NCI-H1694 (cell line): ENCODE measurements around the gene MTA3.
"Not testable (repeated sequence)": the region's sequence is repeated elsewhere in the genome, so short reads cannot be mapped to it uniquely, and the experiment has no call there.

ENCODE experiments used
- DNase-seq: peaks from one replicate; lab custom pipeline; 2025; lab: John Stamatoyannopoulos, UW

Gene MTA3

DNA sequence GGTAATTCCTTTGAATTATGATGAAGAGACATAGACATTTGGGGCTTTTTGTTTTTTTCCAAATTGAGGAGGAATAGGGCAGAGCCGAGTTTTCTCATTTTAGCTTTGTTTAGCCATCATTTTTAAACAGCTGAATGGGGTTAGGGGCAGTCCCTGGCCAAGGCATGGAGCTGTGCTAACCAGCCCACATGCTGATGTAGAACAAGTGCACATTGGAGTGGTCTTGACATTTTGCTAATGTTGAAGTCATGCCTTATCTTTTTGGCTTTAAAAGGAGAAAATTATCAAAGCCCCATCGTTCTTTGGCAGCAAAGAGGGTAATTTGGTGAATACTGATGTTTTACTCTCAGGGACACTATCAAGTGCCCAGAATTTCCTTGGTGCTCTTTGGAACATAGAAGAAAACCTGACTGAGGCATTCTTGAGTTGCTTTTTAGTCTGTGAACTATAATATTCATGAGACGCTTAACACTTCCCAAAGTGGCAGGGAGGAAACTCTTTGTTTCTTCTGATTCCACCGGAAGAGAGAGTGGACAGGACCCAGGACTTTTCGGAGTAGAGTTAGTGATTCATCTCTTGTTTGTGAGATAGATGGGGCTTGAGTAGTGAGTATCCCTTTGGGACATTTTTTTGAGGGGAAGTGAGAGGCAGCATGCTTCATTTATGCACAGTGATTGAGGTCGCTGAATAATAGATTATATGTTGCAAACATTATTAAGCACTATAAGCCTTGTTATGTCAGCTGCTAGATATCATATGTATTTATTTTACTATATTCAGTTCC lies 45.0 kb downstream of the MTA3 start:
- no peak for DNase-seq

DNA sequence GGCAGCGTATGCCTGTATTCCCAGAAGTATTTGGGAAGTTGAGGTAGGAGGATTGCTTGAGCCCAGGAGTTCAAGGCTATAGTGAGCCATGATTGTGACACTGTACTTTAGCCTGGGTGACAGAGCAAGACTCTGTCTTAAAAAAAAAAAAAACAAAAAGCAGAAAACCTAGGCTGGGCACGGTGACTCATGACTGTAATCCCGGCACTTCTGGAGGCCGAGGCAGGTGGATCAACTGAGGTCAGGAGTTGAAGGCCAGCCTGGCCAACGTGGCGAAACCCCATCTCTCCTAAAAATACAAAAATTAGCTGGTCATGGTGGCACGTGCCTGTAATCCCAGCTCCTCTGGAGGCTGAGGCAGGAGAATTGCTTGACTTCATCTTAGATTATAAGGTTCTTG lies 46.4 kb downstream of the MTA3 start:
- no peak for DNase-seq

DNA sequence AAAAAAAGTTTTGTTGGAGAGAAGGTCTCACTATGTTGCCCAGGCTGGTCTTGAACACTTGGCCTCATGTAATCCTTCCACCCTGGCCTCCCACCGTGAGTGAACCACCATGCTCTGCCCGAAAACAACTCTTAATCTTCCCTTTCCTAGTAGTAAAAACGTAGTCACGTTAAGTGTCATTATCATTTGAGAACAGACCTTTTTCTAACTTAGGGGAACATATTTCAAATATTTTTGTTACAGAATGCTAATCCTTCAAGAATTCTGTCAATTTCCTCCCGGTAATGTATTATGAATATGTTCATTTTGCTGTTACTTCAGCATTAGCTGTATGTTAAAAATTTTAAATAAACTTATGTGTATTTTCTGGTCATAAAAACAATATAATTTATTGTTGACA lies 49.7 kb downstream of the MTA3 start:
- DNase-seq = no peak

DNA sequence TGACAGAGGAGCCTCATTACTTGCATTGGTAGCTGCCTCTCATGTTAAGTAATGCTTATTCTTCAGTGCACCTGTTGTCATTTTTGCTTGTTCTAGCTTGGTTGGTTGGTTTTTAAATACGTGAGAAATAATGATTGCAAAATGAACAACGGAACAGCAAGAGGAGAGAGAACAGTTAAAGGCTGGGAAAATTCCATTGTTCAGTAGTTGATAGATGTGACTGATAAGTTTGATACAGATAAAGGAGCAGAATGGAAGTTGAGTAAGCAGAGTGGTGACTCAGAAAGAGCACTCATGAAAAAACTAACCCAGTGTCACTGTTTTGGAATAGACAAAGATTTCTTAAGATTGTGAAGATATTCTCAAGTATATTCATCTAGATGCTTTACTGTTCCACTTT lies 50.5 kb downstream of the MTA3 start:
- no peak for DNase-seq

DNA sequence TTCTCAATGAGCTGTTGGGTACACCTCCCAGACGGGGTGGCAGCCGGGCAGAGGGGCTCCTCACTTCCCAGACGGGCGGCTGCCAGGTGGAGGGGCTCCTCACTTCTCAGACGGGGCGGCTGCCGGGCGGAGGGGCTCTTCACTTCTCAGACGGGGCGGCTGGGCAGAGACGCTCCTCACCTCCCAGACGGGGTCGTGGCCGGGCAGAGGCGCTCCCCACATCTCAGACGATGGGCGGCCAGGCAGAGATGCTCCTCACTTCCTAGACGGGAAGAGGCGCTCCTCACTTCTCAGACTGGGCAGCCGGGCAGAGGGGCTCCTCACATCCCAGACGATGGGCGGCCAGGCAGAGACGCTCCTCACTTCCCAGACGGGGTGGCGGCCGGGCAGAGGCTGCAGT lies 53.2 kb downstream of the MTA3 start:
- not testable (repeated sequence) for DNase-seq

DNA sequence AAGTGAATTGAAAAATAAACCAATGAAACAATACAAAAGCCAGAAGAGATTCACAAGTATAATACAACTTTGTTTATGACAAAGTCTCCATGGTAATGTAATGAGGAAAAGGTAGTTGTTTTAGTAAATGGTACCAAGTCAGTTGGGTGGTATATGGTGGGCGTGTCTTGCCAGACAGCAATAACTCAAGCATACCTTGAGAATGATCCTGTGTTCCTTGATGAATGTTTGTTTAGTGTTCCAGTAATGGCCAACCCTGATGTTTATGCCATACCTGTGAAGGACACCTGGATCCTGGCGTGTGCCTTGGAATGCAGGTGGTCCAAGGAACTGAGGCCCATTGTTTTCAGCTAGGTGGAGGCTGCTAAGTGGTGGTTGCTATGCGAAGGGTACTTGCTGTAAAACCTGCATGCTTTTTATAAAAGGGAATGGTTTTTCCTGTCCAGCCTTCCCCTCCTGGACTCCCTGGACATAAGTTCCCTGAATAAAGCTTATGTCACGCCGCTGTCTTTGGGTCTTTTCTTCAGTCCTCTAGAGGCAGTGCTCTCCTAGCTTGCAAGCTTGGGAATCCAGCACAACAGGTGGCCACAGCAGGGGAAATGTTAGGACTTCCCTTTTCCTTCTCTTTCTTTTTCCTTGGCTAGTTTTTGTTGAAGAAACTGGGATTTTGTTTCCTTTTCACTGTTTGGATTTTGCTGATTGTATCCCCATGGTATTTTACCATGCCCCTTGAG lies 54.7 kb downstream of the MTA3 start:
- no peak for DNase-seq

DNA sequence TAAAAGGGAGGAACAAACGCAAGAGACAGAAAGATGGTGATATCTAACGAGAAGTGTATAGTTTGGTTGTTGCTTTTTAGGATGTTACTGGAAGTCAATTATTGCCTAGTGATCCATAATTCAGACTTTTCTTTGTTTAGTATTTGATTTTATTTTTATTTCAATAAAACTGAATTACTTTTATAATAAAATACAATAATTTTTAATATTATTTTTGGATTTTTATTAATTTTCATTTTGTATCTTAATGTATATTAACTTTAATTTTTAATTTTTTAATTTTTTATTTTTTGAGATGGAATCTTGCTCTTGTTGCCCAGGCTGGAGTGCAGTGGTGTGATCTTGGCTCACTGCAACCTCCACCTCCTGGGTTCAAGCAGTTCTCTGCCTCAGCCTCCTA lies 55.6 kb downstream of the MTA3 start:
- DNase-seq = no peak

DNA sequence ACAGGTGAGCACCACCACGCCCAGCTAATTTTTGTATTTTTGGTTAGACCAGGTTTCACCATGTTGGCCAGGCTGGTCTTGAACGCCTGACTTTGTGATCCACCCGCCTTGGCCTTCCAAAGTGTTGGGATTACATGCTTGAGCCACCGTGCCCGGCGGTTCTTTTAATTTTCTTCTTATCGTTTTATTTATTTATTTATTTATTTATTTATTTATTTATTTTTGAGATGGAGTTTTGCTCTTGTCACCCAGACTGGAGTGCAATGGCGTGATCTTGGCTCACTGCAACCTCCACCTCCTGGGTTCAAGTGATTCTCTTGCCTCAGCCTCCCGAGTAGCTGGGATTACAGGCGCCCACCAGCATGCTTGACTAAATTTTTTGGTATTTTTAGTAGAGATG lies 59.6 kb downstream of the MTA3 start:
- not testable (repeated sequence) for DNase-seq

DNA sequence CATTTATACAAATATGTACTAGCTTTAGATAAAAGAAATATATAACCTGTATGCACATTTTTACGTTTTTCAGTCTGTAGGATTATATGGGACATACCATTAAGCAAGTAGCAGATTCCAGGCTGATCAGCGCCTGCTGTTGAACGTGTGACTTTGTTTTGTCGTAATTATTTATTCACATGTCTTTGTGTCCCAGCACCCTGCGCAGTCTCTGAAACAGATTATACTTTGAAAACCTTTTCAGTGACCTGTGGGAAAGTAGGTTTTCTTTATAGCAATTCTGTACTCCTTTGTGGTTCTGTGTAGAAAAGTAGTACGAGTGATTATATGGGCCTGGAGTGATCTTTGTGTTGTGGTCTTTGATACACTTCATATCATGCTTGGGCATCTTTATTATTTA lies 68.5 kb downstream of the MTA3 start:
- DNase-seq = no peak

DNA sequence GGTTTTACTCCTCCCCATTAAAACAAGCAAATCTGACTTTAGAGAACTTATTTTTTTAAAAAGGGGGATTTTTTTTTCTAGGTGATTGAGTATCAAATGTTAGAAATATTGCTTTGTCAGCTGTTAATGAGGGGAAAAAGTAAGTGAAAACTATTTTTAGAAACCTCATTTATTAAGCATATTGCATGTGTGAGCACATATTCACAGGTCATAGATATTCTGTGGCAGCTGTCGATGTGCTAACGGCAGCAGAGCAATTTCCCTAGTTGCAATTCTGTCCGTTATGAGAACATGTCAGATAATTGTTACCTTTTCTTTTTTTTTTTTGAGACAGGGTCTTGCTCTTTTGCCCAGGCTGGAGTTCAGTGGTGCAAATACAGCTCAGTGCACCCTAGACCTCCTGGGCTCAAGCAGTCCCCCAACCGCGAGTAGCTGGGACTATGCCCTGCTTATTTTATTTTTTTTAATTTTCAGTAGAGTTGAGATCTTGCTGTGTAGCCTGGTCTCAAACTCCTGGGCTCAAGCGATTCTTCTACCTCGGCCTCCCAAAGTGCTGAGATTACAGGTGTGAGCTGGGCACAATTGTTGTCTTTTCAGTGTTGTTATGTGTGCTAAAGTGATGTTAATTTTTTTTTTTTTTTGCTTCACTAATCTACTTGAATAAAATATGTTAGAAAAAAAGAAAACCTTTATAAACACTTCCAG lies 69.8 kb downstream of the MTA3 start:
- DNase-seq = peak; percentile 23

DNA sequence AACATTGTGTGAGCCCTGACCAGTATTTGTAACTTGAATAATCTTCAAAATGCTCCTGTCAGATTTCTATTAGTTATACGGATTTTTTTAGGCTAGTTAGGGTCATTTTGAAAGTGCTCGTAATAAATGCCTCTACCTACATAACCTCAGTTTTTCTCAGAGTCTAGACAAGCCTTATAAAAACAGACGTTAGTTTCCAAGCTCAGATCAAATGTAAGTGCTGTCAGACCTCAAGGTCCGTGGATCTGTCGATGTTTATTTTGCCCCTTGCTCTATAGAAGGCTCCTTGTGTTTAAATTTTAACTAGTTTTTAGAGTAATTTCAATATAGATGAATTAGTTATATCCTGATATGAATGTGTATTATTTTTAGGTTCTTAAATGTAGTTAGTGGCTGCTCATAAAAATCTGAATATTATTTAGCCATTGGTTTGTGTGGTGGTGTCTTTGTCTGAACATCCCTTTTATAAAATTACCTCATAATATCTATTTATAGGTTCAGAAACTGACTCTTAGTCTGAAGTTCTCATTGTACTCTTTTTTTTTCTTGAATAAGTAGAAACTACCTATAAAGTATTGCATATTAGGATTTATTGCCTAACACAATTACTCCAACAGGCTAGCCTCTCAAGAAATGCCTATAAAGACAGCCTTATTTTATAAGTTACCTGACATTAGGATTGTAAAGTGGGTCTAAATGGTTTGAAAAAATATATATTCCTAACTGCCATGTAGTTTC lies 71.1 kb downstream of the MTA3 start:
- no peak for DNase-seq

DNA sequence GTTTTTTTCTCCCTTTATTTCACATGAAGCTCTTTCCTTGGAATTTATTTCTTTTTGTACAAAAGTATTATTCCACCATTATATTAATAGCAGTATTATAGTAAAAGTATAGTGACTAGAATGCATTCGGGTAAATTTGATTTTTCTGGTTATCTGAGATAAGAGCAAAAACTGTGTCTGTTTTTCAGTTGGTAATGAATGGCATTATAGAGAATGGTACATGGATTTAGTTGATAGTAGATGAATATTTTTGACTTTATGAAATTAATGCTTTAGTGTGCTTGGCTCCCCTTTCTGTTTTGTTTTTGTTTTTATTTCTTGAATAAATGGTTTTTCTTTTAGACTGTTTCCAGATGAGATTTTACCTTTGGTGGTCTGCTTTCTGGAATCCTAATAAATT lies 71.8 kb downstream of the MTA3 start:
- DNase-seq = no peak

DNA sequence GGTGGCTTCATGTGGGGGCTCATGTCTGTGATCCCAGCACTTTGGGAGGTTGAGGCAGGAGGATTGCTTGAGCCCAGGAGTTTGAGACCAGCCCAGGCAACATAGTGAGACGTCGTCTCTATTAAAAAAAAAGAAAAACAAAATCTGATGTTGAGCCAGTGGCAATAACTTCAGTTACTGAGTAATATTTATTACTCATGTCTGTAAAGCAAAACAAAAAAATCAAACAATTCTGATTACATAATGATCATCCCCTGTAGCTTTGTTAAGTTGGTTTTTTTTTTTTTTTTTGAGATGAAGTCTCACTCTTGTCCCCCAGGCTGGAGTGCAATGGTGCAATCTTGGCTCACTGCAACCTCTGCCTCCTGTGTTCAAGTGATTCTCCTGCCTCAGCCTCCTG lies 73.9 kb downstream of the MTA3 start:
- not testable (repeated sequence) for DNase-seq

DNA sequence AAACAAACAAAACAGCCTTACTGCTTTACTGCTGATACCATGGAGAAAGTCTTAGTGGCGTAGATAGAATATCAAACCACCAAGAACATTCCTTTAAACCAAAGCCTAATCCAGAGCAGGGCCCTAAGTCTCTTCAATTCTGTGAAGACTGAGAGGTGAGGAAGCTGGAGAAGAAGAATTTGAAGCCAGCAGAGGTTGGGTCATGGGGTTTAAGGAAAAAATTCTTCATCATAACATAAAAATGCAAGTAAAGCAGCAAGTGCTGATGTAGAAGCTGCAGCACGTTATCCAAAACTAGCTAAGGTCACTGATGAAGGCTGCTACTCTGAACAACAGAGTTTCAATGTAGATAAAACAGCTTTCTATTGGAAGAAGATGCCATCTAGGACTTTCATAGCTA lies 77.1 kb downstream of the MTA3 start:
- DNase-seq = no peak

DNA sequence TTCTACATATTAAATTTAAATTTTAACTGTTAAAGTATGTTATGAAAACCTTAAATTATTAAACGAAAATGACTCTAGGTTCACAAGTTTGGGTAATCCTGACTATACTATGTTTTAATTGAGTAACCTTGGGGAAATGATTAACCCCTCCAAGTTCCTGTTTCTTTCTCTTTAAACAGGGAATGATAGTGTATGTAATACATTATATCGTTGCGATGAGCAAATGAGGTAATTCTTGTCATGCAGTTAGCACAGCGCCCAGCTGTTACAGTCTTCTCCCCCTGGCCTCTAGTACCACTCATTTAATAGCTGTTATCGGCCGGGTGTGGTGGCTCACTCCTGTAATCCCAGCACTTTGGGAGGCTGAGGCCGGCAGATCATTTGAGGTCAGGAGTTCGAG lies 80.4 kb downstream of the MTA3 start:
- no peak for DNase-seq

DNA sequence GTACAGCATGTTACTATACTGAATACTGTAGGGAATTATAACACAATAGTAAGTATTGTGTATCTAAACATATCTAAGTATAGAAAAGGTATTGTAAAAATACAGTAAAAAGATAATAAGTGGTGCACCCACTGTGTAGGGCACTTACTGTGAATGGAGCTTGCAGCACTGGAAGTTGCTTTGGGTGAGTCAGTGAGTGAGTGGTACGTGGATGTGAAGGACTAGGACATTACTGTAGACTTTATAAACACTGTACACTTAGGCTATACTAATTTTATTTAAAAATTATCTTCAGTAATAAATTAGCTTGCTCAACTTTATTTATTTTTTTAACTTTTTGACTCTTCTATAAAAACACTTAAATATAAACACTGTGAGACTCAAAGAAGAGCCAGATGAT lies 82.6 kb downstream of the MTA3 start:
- DNase-seq = no peak

DNA sequence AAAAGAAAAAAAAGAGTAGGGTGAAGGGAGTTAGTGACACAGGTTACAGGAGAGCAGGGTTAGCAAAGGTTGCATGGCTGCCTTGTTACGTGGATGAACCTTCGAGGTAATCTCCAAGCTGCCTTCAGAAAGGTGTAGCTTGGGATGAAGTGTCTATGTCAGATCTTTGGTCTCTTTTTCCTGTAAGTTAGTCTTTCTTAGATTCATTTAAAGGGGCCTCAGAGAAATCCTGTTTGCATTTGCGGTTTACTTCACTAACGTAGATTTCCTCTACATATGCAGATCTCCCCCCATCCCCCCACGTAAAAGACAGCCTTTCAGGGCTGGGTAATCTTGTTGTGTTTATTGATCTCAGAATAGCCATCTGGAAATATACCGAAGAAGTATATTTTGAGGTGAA lies 83.7 kb downstream of the MTA3 start:
- no peak for DNase-seq

DNA sequence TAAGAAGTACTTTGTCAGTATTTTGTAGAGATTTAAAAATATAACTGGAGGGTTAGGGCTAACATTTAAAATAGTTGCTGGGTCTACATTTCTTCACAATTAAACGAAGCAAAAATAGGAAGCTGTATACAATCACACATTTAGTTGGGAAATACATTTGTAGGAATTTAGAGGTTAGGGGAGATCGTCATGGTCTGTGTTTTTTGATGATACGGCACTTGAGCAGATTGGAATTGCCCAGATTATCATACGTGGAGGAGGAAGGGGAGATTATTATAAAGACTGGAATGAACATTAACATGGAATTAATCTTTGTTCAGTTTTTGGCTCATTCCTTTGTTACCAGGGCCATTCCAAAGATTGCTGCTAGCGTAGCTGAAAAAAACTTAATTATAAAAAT lies 84.6 kb downstream of the MTA3 start:
- no peak for DNase-seq

DNA sequence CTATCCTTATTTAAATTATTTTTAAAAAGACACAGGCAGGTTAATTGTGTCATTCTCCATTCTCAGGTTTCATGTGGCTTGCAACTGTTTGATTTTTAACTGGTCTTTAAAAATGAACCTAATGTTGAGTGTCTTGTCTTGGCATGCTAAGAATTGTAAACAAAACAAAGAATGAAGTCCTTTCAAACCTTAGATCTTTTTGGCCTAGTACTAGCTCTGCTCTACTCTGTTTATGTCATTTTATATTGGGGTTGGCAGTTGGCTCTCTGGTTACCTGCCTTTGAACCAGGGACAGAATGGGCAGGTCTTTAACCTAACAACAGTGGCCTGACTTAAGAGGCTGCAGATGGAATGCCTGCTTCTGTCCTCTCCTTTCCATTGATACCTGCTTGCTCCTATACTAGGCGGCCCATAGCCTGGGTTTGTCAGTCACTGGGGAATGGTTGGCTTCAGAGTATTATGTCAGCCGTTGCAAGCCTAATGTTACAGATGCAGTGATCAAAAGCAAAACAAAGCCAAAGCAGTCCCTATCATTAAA lies 85.5 kb downstream of the MTA3 start:
- no peak for DNase-seq

DNA sequence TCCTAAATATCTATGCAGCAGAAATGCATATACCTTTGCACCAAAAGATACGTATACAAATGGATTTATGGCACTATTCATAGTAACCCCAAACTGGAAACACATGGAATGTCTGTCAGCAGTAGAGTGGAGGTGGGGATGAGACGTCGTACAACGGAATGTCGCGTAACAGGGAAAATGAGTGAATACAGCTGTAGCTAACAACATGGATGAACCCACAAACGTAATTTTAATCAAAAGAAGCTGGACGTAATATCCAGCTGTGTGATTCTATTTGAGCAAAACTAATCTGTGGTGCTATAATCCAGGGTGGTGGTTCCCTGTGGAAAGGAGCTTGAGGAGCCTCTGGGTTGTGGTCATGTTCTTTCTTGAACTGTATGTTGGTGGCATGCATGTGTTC lies 89.9 kb downstream of the MTA3 start:
- DNase-seq = no peak

DNA sequence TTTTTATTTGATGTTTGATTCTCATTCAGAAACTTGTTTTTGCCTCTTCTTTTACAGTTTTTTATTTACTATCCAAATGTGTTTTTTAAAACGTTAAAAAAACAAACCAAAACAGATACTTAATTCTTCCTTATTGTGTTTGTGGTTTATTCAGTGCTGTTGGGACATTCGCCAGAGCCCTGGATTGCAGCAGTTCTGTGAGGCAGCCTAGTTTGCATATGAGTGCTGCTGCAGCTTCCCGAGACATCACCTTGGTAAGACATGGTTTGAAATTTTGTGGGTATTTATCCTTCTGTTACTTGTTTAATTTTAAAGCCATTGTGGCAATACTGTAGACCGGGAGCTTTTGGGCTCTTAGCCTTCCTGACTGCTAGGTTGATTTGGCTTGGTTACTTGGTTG lies 91.2 kb downstream of the MTA3 start:
- DNase-seq = no peak

DNA sequence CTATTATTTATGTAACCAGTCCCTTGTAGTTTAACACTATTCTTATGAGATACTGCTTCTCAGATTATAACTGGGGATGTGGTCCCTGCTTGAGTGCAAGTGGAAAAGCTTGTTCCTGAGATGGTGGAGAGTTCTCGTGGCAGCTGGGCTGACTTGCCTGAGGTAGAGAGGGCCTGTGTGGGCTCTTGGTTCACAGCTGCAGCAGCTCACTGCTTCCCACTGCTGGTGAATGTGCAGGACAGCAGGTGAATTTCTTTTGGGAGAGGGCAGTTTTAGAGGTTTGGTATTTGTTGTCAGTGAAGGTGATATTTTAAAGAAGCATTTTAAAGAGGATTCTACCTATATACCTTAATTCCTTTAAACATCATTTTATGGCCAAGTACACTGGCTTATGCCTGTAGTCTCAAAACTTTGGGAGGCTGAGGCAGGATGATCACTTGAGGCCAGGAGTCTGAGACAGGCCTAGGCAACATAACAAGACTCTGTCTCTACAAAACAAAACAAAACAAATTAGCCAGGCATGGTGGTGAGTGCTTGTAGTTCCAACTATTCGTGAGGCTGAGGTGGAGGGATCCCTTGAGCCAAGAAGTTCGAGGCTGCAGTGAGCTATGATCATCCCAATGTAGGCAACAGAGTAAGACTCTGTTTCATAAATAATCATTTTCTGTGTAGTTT lies 94.8 kb downstream of the MTA3 start:
- peak; percentile 72 for DNase-seq
